ENCODE results near the gene PSAP. TPM values are rescaled to one million over a fixed set of nuclear protein-coding genes. Genes with fewer than 3 reads are reported as not detected.

The PSAP gene
- total RNA-seq, 1 donor from 2014 or later, result 295 TPM

- peak overlapping the region; percentile 91 for H3K27ac Mint-ChIP-seq (ENCODE audit: unreplicated experiment)
- no peak for TF ChIP-seq CTCF (conservative IDR thresholded peaks at IDR 0.05)
- no peaks in the 10 kb centered on the region for H3K9me3 Mint-ChIP-seq
- peaks cover 9% of the 10 kb centered on the region for H3K4me1 Mint-ChIP-seq
- DNase-seq (ENCODE audit: low read depth, low spot score), result no peak
- H3K27me3 Mint-ChIP-seq (ENCODE audit: low read depth), result peaks cover 9% of the 10 kb centered on the region
- H3K36me3 Mint-ChIP-seq (ENCODE audit: low read depth), result no peaks in the 10 kb centered on the region
- H3K4me3 Mint-ChIP-seq, result no peak overlapping the region
Measured at GRCh38 chr10:71777213-71777985, 73.7 kb downstream of the PSAP start.

GRCh38 chr10:71776481-71776925 lies 74.5 kb downstream of the PSAP start:
- no peak for DNase-seq (ENCODE audit: low read depth, low spot score)
- Mint-ChIP-seq H3K4me1 (peaks cover 9% of the 10 kb centered on the region), H3K9me3 (no peaks in the 10 kb centered on the region), H3K27me3 (ENCODE audit: low read depth) (peaks cover 9% of the 10 kb centered on the region), H3K27ac (ENCODE audit: unreplicated experiment) (peak overlapping the region; percentile 43), H3K4me3 (no peak overlapping the region), H3K36me3 (ENCODE audit: low read depth) (no peaks in the 10 kb centered on the region)
- TF ChIP-seq CTCF (conservative IDR thresholded peaks at IDR 0.05), result no peak

GRCh38 chr10:71774916-71775702 lies 75.9 kb downstream of the PSAP start:
- H3K27ac Mint-ChIP-seq (ENCODE audit: unreplicated experiment), result no peak overlapping the region
- H3K36me3 Mint-ChIP-seq (ENCODE audit: low read depth), result no peaks in the 10 kb centered on the region
- TF ChIP-seq CTCF (conservative IDR thresholded peaks at IDR 0.05), result no peak
- H3K4me1 Mint-ChIP-seq, result peaks cover 9% of the 10 kb centered on the region
- H3K4me3 Mint-ChIP-seq, result no peak overlapping the region
- H3K27me3 Mint-ChIP-seq (ENCODE audit: low read depth), result peaks cover 9% of the 10 kb centered on the region
- H3K9me3 Mint-ChIP-seq, result no peaks in the 10 kb centered on the region
- no peak for DNase-seq (ENCODE audit: low read depth, low spot score)

GRCh38 chr10:71773221-71773971 lies 77.7 kb downstream of the PSAP start, which contains the start of gene VSIR:
Gene VSIR, minus strand, starts transcription at chr10:71773520. Its CDS starts 81 bp downstream, at chr10:71773439.
- Mint-ChIP-seq H3K4me3 (no peak within 1 kb of the TSS), H3K27me3 (ENCODE audit: low read depth) (peaks cover 9% of the 10 kb centered on the region), H3K36me3 (ENCODE audit: low read depth) (no peaks in the 10 kb centered on the region), H3K9me3 (no peaks in the 10 kb centered on the region), H3K27ac (ENCODE audit: unreplicated experiment) (no peak within 1 kb of the TSS), H3K4me1 (peaks cover 9% of the 10 kb centered on the region)
- peak; percentile 89 for TF ChIP-seq CTCF (conservative IDR thresholded peaks at IDR 0.05)
- DNase-seq (ENCODE audit: low read depth, low spot score), result peak; percentile 80

GRCh38 chr10:71772832-71773220 lies 78.2 kb downstream of the PSAP start:
- no peak overlapping the region for H3K27ac Mint-ChIP-seq (ENCODE audit: unreplicated experiment)
- peaks cover 9% of the 10 kb centered on the region for H3K4me1 Mint-ChIP-seq
- no peaks in the 10 kb centered on the region for H3K36me3 Mint-ChIP-seq (ENCODE audit: low read depth)
- no peak for TF ChIP-seq CTCF (conservative IDR thresholded peaks at IDR 0.05)
- no peaks in the 10 kb centered on the region for H3K9me3 Mint-ChIP-seq
- DNase-seq (ENCODE audit: low read depth, low spot score), result no peak
- H3K27me3 Mint-ChIP-seq (ENCODE audit: low read depth), result peaks cover 9% of the 10 kb centered on the region
- H3K4me3 Mint-ChIP-seq, result no peak overlapping the region

Data from neural crest cell (in vitro differentiated cells).